SJCRH30 (cell line): ENCODE measurements around the gene AGAP6. TPM values are rescaled to one million over a fixed set of nuclear protein-coding genes. Genes with fewer than 3 reads are reported as not detected.
"Not testable (repeated sequence)": the region's sequence is repeated elsewhere in the genome, so short reads cannot be mapped to it uniquely, and the experiment has no call there.

Experiments used
- DNase-seq, 2 experiments: peaks; one replicate each; pipeline ENCODE4 v3.0.0-alpha.2; 2015 to 2020
- H3K27ac ChIP-seq: fragments of 250-450 bp; sonication (Bioruptor Pico); 2 replicates; pipeline ENCODE4 v1.5.1; 2020; ENCODE audit warnings: mild to moderate bottlenecking, moderate library complexity
- H3K27me3 ChIP-seq: fragments of 250-450 bp; sonication (Bioruptor Pico); 2 replicates; pipeline ENCODE4 v1.5.1; 2020; ENCODE audit warnings: mild to moderate bottlenecking, moderate library complexity
- H3K36me3 ChIP-seq: fragments of 250-450 bp; sonication (Bioruptor Pico); 2 replicates; pipeline ENCODE4 v1.5.1; 2020; ENCODE audit warnings: mild to moderate bottlenecking, moderate library complexity
- H3K4me1 ChIP-seq: fragments of 250-450 bp; sonication (Bioruptor Pico); 2 replicates; pipeline ENCODE4 v1.5.1; 2020; ENCODE audit warnings: mild to moderate bottlenecking, moderate library complexity
- H3K4me3 ChIP-seq: fragments of 250-450 bp; sonication (Bioruptor Pico); 2 replicates; pipeline ENCODE4 v1.5.1; 2020; ENCODE audit warnings: mild to moderate bottlenecking, moderate library complexity
- H3K9me3 ChIP-seq: fragments of 250-450 bp; sonication (Bioruptor Pico); replicated peaks from 2 replicates; pipeline ENCODE4 v1.5.1; 2020; ENCODE audit warnings: mild to moderate bottlenecking, moderate library complexity
- total RNA-seq: library from RNA; depleted of rRNA; stranded (reverse); fragments of >200 nt; shearing (Covaris generic); gene quantifications from 2 replicates; pipeline ENCODE4 v1.2.3, GENCODE V29; 2014

Gene AGAP6
- total RNA-seq, 1 experiment from 2014 or later: 4.6 TPM

DNA sequence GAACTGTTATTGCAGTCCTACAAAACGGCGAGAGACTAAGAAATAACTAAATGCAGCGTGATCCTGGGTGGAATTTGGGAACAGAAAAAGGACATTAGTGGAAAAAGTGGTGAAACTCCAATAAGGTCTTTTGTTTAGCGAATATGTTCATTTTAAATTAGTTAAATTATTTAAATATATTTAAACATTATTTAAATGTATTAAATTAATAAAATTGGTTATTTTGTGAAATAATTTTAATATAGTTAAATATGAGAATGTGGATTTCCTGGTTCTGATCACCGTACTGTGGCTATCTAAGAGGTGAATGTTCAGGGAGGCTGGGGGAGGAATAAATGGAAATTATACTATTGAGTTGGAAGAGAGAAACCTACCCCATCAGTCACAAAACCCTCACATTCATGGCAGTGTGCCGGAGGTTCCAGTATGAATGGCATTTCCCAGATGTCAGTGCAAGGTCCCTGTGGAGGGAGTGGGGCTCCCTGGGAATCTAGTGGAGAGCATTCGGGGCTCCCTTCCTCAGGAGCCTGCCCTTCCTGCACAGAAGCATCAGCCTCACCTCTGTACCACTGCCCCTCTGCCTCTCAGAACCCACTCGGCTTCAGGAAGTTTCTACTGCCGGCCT lies 27.5 kb downstream of the AGAP6 start:
- not testable (repeated sequence) for DNase-seq, H3K4me1 ChIP-seq, H3K27me3 ChIP-seq, H3K36me3 ChIP-seq, H3K4me3 ChIP-seq, H3K27ac ChIP-seq, H3K9me3 ChIP-seq

- H3K27ac ChIP-seq, H3K4me3 ChIP-seq, H3K9me3 ChIP-seq, H3K27me3 ChIP-seq, H3K36me3 ChIP-seq, DNase-seq, H3K4me1 ChIP-seq: not testable (repeated sequence)
These were observed 28.7 kb downstream of the AGAP6 start for GRCh38 chr10:50016926-50017325.

GRCh38 chr10:50017646-50018045 lies 29.4 kb downstream of the AGAP6 start:
- H3K36me3 ChIP-seq, H3K9me3 ChIP-seq, DNase-seq, H3K4me3 ChIP-seq, H3K4me1 ChIP-seq, H3K27ac ChIP-seq, H3K27me3 ChIP-seq: not testable (repeated sequence)

GRCh38 chr10:50019279-50019678 lies 31.1 kb downstream of the AGAP6 start:
- H3K27ac ChIP-seq, H3K4me1 ChIP-seq, H3K9me3 ChIP-seq, H3K4me3 ChIP-seq, H3K27me3 ChIP-seq, H3K36me3 ChIP-seq: not testable (repeated sequence)
- peak; percentile 79 for DNase-seq

DNA sequence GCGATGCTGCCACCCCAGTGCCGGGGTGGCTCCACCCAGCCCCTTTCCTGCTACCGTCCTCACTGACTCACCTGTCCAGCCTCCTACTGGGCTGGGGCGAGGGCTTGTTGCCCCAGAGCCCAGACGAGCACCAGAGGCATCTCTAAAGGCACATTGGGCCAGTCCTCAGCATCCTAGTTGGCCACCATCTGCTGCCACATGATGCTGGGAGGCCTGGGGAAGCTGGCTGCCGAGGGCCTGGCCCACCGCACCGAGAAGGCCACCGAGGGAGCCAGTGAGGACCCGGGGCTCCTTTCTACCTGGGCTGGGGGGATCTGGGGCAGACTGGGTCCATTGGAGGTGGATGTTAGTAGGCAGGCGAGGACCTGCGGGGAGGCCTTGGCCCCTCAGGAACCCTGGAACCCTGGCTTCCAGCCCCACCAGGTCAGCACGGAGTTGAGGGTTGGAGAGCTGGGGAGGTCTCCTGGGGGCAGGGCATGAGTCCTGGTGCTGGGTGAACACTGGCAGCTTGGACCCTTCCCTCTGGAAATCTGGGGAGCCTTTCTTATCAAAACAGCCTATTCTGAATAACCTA lies 32.3 kb downstream of the AGAP6 start:
- H3K4me1 ChIP-seq, H3K36me3 ChIP-seq, H3K27me3 ChIP-seq, H3K4me3 ChIP-seq, H3K9me3 ChIP-seq, DNase-seq, H3K27ac ChIP-seq: not testable (repeated sequence)

DNA sequence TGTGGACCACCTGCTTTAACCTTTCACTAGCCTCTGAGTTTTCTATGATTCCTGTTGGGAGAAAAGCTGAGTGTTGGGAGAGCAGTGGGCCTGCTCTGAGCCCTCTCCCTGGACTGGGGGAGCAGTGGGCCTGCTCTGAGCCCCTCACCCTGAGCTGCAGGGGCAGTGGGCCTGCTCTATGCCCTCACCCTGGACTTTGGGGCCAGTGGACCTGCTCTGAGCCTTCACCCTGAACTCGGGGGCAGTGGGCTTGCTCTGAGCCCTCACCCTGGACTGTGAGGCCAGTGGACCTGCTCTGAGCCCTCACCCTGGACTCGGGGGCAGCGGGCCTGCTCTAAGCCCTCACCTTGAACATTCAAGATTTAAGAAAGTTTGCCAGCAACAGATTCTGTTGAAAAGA lies 33.4 kb downstream of the AGAP6 start:
- Histone ChIP-seq H3K4me1 (no peaks in the 10 kb centered on the region), H3K9me3 (no peaks in the 10 kb centered on the region)

GRCh38 chr10:50024716-50025383 lies 36.6 kb downstream of the AGAP6 start:
- not testable (repeated sequence) for H3K27me3 ChIP-seq, H3K4me1 ChIP-seq, H3K36me3 ChIP-seq, H3K9me3 ChIP-seq, H3K4me3 ChIP-seq, H3K27ac ChIP-seq, DNase-seq

More for the DNA sequence above, 33.4 kb downstream of the AGAP6 start:
- no peaks in the 10 kb centered on the region for H3K27me3 ChIP-seq
- no peak for DNase-seq
- no peaks in the 10 kb centered on the region for H3K36me3 ChIP-seq
- H3K4me3 ChIP-seq: no peak overlapping the region
- no peak overlapping the region for H3K27ac ChIP-seq

DNA sequence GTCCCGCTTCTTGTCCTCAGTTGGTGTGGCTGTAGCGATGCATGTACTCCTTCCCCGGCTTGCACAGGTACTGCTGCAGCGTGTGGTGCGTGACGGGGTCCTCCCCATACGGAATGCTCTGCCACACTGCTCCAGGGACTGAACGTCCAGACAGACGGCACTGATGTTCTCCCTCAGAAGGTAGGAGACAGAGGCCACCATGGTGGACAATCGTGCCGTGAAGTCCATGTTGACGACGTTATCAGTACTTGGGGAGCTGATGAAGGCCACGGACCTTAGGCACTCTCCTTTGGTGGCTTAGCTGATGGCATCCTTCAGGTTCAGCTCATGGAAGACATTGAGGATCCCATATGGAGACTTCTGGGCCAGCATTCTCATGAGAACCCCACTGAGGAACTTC lies 37.4 kb downstream of the AGAP6 start:
- Histone ChIP-seq H3K4me1 (no peaks in the 10 kb centered on the region), H3K36me3 (no peaks in the 10 kb centered on the region), H3K27me3 (no peaks in the 10 kb centered on the region), H3K9me3 (no peaks in the 10 kb centered on the region), H3K4me3 (no peak overlapping the region), H3K27ac (no peak overlapping the region)
- no peak for DNase-seq

GRCh38 chr10:50027195-50027594 lies 39.0 kb downstream of the AGAP6 start:
- no peak overlapping the region for H3K4me3 ChIP-seq
- H3K4me1 ChIP-seq: no peaks in the 10 kb centered on the region
- no peaks in the 10 kb centered on the region for H3K27me3 ChIP-seq
- no peaks in the 10 kb centered on the region for H3K36me3 ChIP-seq
- H3K27ac ChIP-seq: no peak overlapping the region
- no peaks in the 10 kb centered on the region for H3K9me3 ChIP-seq
- no peak for DNase-seq

DNA sequence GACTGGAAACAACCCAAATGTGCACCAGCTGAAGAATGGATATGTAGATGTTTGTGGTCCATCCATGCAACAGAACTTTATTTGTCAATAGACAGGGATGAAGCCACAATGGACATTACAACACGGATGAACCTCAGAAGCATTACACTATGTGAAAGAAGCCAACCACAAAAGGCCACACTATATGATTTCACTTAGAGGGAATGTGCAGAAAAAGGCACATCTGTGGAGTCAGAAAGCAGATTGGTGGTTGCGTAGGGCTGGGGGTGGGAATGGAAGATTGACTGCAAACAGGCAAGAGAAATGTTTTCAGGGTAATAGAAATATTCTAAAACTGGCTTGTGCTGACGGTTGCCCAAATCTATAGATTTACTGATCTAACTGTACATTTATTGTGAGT lies 45.3 kb downstream of the AGAP6 start:
- H3K27me3 ChIP-seq: no peaks in the 10 kb centered on the region
- no peak overlapping the region for H3K27ac ChIP-seq
- H3K9me3 ChIP-seq: no peaks in the 10 kb centered on the region
- H3K36me3 ChIP-seq: no peaks in the 10 kb centered on the region
- no peaks in the 10 kb centered on the region for H3K4me1 ChIP-seq
- no peak for DNase-seq
- no peak overlapping the region for H3K4me3 ChIP-seq

- H3K9me3 ChIP-seq, H3K36me3 ChIP-seq, H3K27ac ChIP-seq, DNase-seq, H3K27me3 ChIP-seq, H3K4me1 ChIP-seq, H3K4me3 ChIP-seq: not testable (repeated sequence)
These were observed 47.1 kb downstream of the AGAP6 start for GRCh38 chr10:50035337-50035736.

- DNase-seq: no peak
- H3K9me3 ChIP-seq: no peaks in the 10 kb centered on the region
- no peaks in the 10 kb centered on the region for H3K4me1 ChIP-seq
- H3K36me3 ChIP-seq: no peaks in the 10 kb centered on the region
- no peak overlapping the region for H3K27ac ChIP-seq
- no peak overlapping the region for H3K4me3 ChIP-seq
- no peaks in the 10 kb centered on the region for H3K27me3 ChIP-seq
These were observed 56.9 kb downstream of the AGAP6 start for GRCh38 chr10:50044941-50045664.

DNA sequence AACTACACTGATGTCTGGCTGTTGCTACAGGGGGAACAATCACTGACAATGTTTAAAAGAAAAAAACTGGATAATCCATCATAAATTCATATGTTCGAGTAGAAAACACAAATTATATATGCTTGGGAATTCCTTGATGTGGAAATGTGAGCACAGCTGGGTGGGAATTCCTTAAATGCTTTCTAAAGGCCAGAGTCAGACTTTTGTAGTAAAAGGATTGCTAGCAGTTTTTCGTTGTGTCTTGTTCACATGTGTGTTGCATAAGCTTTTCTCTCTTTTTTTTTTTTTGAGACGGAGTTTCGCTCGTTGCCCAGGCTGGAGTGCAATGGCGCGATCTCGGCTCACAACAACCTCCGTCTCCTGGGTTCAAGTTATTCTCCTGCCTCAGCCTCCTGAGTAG lies 58.3 kb downstream of the AGAP6 start:
- not testable (repeated sequence) for H3K36me3 ChIP-seq, H3K27ac ChIP-seq, H3K4me1 ChIP-seq, DNase-seq, H3K27me3 ChIP-seq, H3K4me3 ChIP-seq, H3K9me3 ChIP-seq

GRCh38 chr10:50047594-50047993 lies 59.4 kb downstream of the AGAP6 start:
- not testable (repeated sequence) for DNase-seq, H3K4me1 ChIP-seq, H3K27me3 ChIP-seq

DNA sequence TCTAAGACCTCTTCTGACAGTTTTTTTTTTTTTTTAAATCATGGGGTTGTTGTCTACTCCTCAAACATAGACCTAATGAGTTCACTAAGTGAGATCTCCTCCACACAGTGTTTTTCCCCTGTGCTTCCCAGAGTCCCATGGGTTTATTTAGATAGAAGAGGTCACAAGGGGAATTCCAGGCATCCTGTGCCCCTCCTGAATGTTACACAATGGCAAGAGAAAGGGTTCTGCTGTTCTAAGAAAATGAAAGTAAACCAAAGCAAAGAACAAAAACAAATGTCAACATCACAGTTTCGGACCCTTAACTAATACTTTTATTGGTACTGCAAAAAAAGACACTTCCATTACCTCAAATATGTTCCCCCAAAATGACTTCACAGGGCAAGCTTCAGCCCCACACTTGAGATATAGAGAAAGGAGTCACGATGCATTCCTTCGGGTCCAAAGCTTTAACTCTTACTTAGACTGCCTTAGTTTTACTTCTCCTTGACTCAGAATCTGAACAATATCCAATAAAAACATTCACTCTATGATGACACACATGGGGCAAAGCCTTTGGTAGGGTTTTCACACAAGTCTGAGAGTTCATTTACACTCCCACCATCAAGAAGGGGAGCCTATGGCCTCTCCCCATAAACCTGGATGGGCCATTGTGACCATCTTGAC lies 63.9 kb downstream of the AGAP6 start:
- H3K4me1 ChIP-seq, H3K27ac ChIP-seq, H3K36me3 ChIP-seq, H3K27me3 ChIP-seq, H3K9me3 ChIP-seq, DNase-seq, H3K4me3 ChIP-seq: not testable (repeated sequence)

More at GRCh38 chr10:50047594-50047993, 59.4 kb downstream of the AGAP6 start:
- not testable (repeated sequence) for H3K9me3 ChIP-seq, H3K4me3 ChIP-seq, H3K36me3 ChIP-seq, H3K27ac ChIP-seq
